GM12873 (cell line): Measurements from ENCODE around the gene AMMECR1.

Experiments used
- CTCF ChIP-seq: IDR thresholded peaks from 2 replicates; pipeline ENCODE4 v1.5.1; 2012; ENCODE audit warnings: low read depth, mild to moderate bottlenecking, moderate library complexity, low read length, control low read depth; ENCODE audit not compliant: insufficient read depth; ENCODE audit errors: missing control alignments

The AMMECR1 gene

GRCh38 chrX:110286106-110286505, 31.8 kb downstream of the AMMECR1 start:
- no peak for TF ChIP-seq CTCF

GRCh38 chrX:110284159-110284558, 33.7 kb downstream of the AMMECR1 start:
- TF ChIP-seq CTCF: no peak

GRCh38 chrX:110282922-110283321, 35.0 kb downstream of the AMMECR1 start:
- no peak for TF ChIP-seq CTCF

- TF ChIP-seq CTCF: no peak
These were observed 36.5 kb downstream of the AMMECR1 start for GRCh38 chrX:110281377-110281776.

GRCh38 chrX:110280954-110281353, 36.9 kb downstream of the AMMECR1 start:
- no peak for TF ChIP-seq CTCF

- TF ChIP-seq CTCF: no peak
These were observed 40.3 kb downstream of the AMMECR1 start for GRCh38 chrX:110277609-110278008.

GRCh38 chrX:110276778-110277177, 41.1 kb downstream of the AMMECR1 start:
- no peak for TF ChIP-seq CTCF

GRCh38 chrX:110268886-110269285, 49.0 kb downstream of the AMMECR1 start:
- TF ChIP-seq CTCF: no peak
